Common myeloid progenitor, CD34-positive (primary cell): ENCODE measurements around the gene AUP1.

Source experiments
- CTCF ChIA-PET: fragments of 350-600 bp; sonication (Branson Sonifier 250); formaldehyde crosslinking; loops from one replicate; lab custom pipeline; 2021; ENCODE audit warnings: antibody characterized with exemption; lab: Charles Lee
- POLR2A ChIA-PET: fragments of 350-600 bp; sonication (Branson Sonifier 250); formaldehyde crosslinking; loops from one replicate; lab custom pipeline; 2021; ENCODE audit warnings: antibody characterized with exemption; lab: Charles Lee
- DNase-seq, 3 donors: peaks; one replicate each; pipeline versions ENCODE4 v3.0.0 to v3.0.0-alpha.2; 2013
- H3K27ac ChIP-seq, 2 experiments: 1 replicate in 1 of 2; 2 replicates in 1 of 2; pipeline ENCODE4 v1.7.0; 2013; ENCODE audit warnings: inconsistent platforms in 2 of 2, low read length in 2 of 2, mild to moderate bottlenecking in 2 of 2, low read depth in 1 of 2, moderate library complexity in 1 of 2; ENCODE audit not compliant: severe bottlenecking in 2 of 2, insufficient read depth in 1 of 2, poor library complexity in 1 of 2
- H3K27me3 ChIP-seq, 5 experiments: replicated peaks in 2 of 5; 1 replicate in 3 of 5; 2 replicates in 2 of 5; pipeline versions ENCODE4 v1.6.1 to v1.7.0; 2013; ENCODE audit warnings: low read length in 4 of 5, mild to moderate bottlenecking in 2 of 5, moderate library complexity in 2 of 5, inconsistent platforms in 1 of 5; ENCODE audit not compliant: insufficient read depth in 5 of 5, control insufficient read depth in 4 of 5
- H3K36me3 ChIP-seq, 4 experiments: 1 replicate in 2 of 4; 2 replicates in 2 of 4; pipeline versions ENCODE4 v1.6.1 to v1.7.0; 2013; ENCODE audit warnings: low read length in 3 of 4, control low read depth in 1 of 4, mild to moderate bottlenecking in 1 of 4; ENCODE audit not compliant: control insufficient read depth in 4 of 4, insufficient read depth in 4 of 4
- H3K4me1 ChIP-seq, 4 experiments: 1 replicate in 3 of 4; 2 replicates in 1 of 4; pipeline versions ENCODE4 v1.6.1 to v1.7.1; 2013; ENCODE audit warnings: low read length in 3 of 4, mild to moderate bottlenecking in 3 of 4, control low read depth in 1 of 4, inconsistent platforms in 1 of 4, moderate library complexity in 1 of 4; ENCODE audit not compliant: control insufficient read depth in 4 of 4, insufficient read depth in 4 of 4; ENCODE audit errors: control extremely low read depth in 1 of 4
- H3K4me3 ChIP-seq, 7 experiments: 1 replicate in 4 of 7; 2 replicates in 3 of 7; pipeline versions ENCODE4 v1.5.1 to v1.7.0; 2013; ENCODE audit warnings: mild to moderate bottlenecking in 7 of 7, low read length in 6 of 7, moderate library complexity in 6 of 7, inconsistent platforms in 2 of 7, low read depth in 2 of 7, control low read depth in 1 of 7; ENCODE audit not compliant: insufficient read depth in 4 of 7, control insufficient read depth in 1 of 7; ENCODE audit errors: extremely low read depth in 1 of 7
- H3K9me3 ChIP-seq, 5 experiments: 1 replicate in 4 of 5; 2 replicates in 1 of 5; pipeline versions ENCODE4 v1.6.1 to v1.7.1; 2013; ENCODE audit warnings: low read length in 4 of 5, mild to moderate bottlenecking in 2 of 5, inconsistent platforms in 1 of 5, low read depth in 1 of 5, moderate library complexity in 1 of 5; ENCODE audit not compliant: control insufficient read depth in 4 of 5, insufficient read depth in 2 of 5; ENCODE audit errors: control extremely low read depth in 1 of 5
- WGBS: methylation state at CpG from one replicate; pipeline ENCODE4 v1.1.5; 2013; ENCODE audit not compliant: insufficient coverage; 5-methylcytosine and 5-hydroxymethylcytosine counted together

Gene AUP1

GRCh38 chr2:74499940-74500577, 29.4 kb downstream of the AUP1 start:
- Histone ChIP-seq H3K36me3 (peaks cover 0 to 6% (median 2%) of the 10 kb centered on the region in 4 experiments), H3K27ac (no peak overlapping the region), H3K9me3 (no peaks in the 10 kb centered on the region), H3K4me3 (peak overlapping the region in 3 of 7 experiments; percentile 56 to 73 (median 70)), H3K4me1 (peaks cover 4 to 47% (median 45%) of the 10 kb centered on the region in 4 experiments), H3K27me3 (peaks cover 0 to 88% (median 56%) of the 10 kb centered on the region in 5 experiments)
- ChIA-PET CTCF (interaction anchor here (1.3 to 12.7 kb wide), 8 partner anchors 9 to 88 kb away, joined by 3 to 143 read pairs (median 9); partner anchors contain the start of genes AUP1, CCDC142, DQX1 and HTRA2), POLR2A (no interaction called here)
- WGBS, result 69% methylated on average over 12 of the region's 15 CpGs
- DNase-seq, result no peak

GRCh38 chr2:74499267-74499939, 30.1 kb downstream of the AUP1 start, which contains the start of gene LBX2:
Gene LBX2 (minus strand): TSS chr2:74499603. CDS start chr2:74499537, 66 bp downstream.
- no peak within 1 kb of the TSS for H3K27ac ChIP-seq
- POLR2A ChIA-PET, result no interaction called here
- peaks cover 4 to 45% (median 43%) of the 10 kb centered on the region in 4 experiments for H3K4me1 ChIP-seq
- no peaks in the 10 kb centered on the region for H3K9me3 ChIP-seq
- H3K4me3 ChIP-seq, result peak within 1 kb of the TSS; percentile 17 to 73 (median 58)
- CTCF ChIA-PET, result interaction anchor here (0.9 to 12.7 kb wide), 6 partner anchors 8 to 88 kb away, joined by 3 to 143 read pairs (median 12); partner anchors contain the start of genes AUP1, CCDC142, DQX1 and HTRA2
- peaks cover 0 to 84% (median 56%) of the 10 kb centered on the region in 5 experiments for H3K27me3 ChIP-seq
- peak in 2 of 3 donors; percentile 40 to 53 for DNase-seq
- 3% methylated on average over 48 of the region's 65 CpGs for WGBS
- peaks cover 0 to 3% (median 1%) of the 10 kb centered on the region in 4 experiments for H3K36me3 ChIP-seq

GRCh38 chr2:74498500-74499266, 30.8 kb downstream of the AUP1 start:
- H3K4me1 ChIP-seq, result peaks cover 4 to 43% (median 40%) of the 10 kb centered on the region in 4 experiments
- CTCF ChIA-PET, result interaction anchor here (0.9 to 12.7 kb wide), 5 partner anchors 7 to 89 kb away, joined by 3 to 143 read pairs (median 11); partner anchors contain the start of genes AUP1, DQX1 and HTRA2
- peak overlapping the region; percentile 17 to 73 (median 58) for H3K4me3 ChIP-seq
- POLR2A ChIA-PET, result no interaction called here
- no peak overlapping the region for H3K27ac ChIP-seq
- under 1% methylated on average over 38 of the region's 41 CpGs for WGBS
- DNase-seq, result peak in 2 of 3 donors; percentile 48 to 55
- no peaks in the 10 kb centered on the region for H3K9me3 ChIP-seq
- H3K36me3 ChIP-seq, result peaks cover 2 to 9% (median 5%) of the 10 kb centered on the region in 4 experiments
- peaks cover 0 to 77% (median 53%) of the 10 kb centered on the region in 5 experiments for H3K27me3 ChIP-seq

GRCh38 chr2:74497777-74498499, 31.6 kb downstream of the AUP1 start:
- Histone ChIP-seq H3K36me3 (peaks cover 2 to 16% (median 8%) of the 10 kb centered on the region in 4 experiments), H3K4me3 (peak overlapping the region in 6 of 7 experiments; percentile 51 to 73 (median 60)), H3K27me3 (peaks cover 0 to 69% (median 48%) of the 10 kb centered on the region in 5 experiments), H3K9me3 (no peaks in the 10 kb centered on the region), H3K4me1 (peaks cover 4 to 35% (median 33%) of the 10 kb centered on the region in 4 experiments), H3K27ac (no peak overlapping the region)
- CTCF ChIA-PET, result interaction anchor here (1.5 to 12.7 kb wide), 2 partner anchors 32 to 41 kb away, joined by 4 to 143 read pairs; partner anchors contain the start of genes AUP1, DQX1 and HTRA2
- WGBS, result 4% methylated on average over 60 of the region's 61 CpGs
- no peak for DNase-seq
- POLR2A ChIA-PET, result no interaction called here

- peak overlapping the region in 2 of 7 experiments; percentile 8 to 16 for H3K4me3 ChIP-seq
- no peaks in the 10 kb centered on the region for H3K9me3 ChIP-seq
- peaks cover 4 to 28% (median 25%) of the 10 kb centered on the region in 4 experiments for H3K4me1 ChIP-seq
- WGBS, result 76% methylated on average over 16 of the region's 19 CpGs
- H3K27me3 ChIP-seq, result peaks cover 0 to 62% (median 44%) of the 10 kb centered on the region in 5 experiments
- ChIA-PET CTCF (interaction anchor here (0.9 to 1.5 kb wide), 2 partner anchors 9 to 40 kb away, joined by 3 to 4 read pairs; no protein-coding TSS in a partner anchor), POLR2A (no interaction called here)
- no peak for DNase-seq
- no peak overlapping the region for H3K27ac ChIP-seq
- H3K36me3 ChIP-seq, result peaks cover 2 to 24% (median 12%) of the 10 kb centered on the region in 4 experiments
Measured at GRCh38 chr2:74496997-74497776, 32.3 kb downstream of the AUP1 start.
